Panc1 (cell line): ENCODE measurements around the gene MYBPC3. TPM values are rescaled to one million over a fixed set of nuclear protein-coding genes. Genes with fewer than 3 reads are reported as not detected.

ENCODE experiments used
- ATAC-seq: fragments of 200-7000 bp; cut with Tn5 transposase; 2 replicates; pipeline ENCODE4 v1.9.1; 2020; ENCODE audit warnings: mild to moderate bottlenecking, moderate library complexity
- BruUV-seq: library from RNA; stranded (reverse); fragments of 400-500 nt; replicated peaks from 2 replicates; lab custom pipeline; 2021; lab: Mats Ljungman, UMichigan
- CTCF ChIA-PET: fragments of 300-600 bp; sonication (Branson Sonifier 250); formaldehyde crosslinking; loops from one replicate; lab custom pipeline; 2022; ENCODE audit warnings: antibody characterized with exemption; lab: Charles Lee
- POLR2A ChIA-PET: fragments of 300-600 bp; sonication (Branson Sonifier 250); formaldehyde crosslinking; loops from one replicate; lab custom pipeline; 2022; ENCODE audit warnings: antibody characterized with exemption; lab: Charles Lee
- DNase-seq: peaks from one replicate; pipeline ENCODE4 v3.0.0-alpha.2; 2010; ENCODE audit warnings: low read depth, low spot score
- H3K27ac ChIP-seq: 2 replicates; pipeline ENCODE4 v1.5.1; 2011; ENCODE audit warnings: mild to moderate bottlenecking, low read length, inconsistent platforms
- H3K27me3 ChIP-seq: fragments of 200-500 bp; sonication (Bioruptor generic); 2 replicates; pipeline ENCODE4 v1.6.0; 2014; ENCODE audit warnings: low read length, inconsistent platforms; ENCODE audit not compliant: control insufficient read depth, insufficient read depth
- H3K36me3 ChIP-seq: fragments of 200-500 bp; sonication (Bioruptor generic); 2 replicates; pipeline ENCODE4 v1.5.1; 2014; ENCODE audit warnings: inconsistent platforms, mild to moderate bottlenecking, low read length, moderate library complexity; ENCODE audit not compliant: control insufficient read depth, insufficient read depth
- H3K4me1 ChIP-seq: 2 replicates; pipeline ENCODE4 v1.5.1; 2011; ENCODE audit warnings: inconsistent platforms, mild to moderate bottlenecking, low read length, moderate library complexity; ENCODE audit not compliant: control insufficient read depth, insufficient read depth
- H3K4me3 ChIP-seq, 2 experiments: 2 replicates each; pipeline ENCODE4 v1.5.1; 2011 to 2012; ENCODE audit warnings: low read depth in 2 of 2, low read length in 2 of 2, mild to moderate bottlenecking in 2 of 2, inconsistent platforms in 1 of 2, moderate library complexity in 1 of 2
- H3K9me3 ChIP-seq: fragments of 200-500 bp; sonication (Bioruptor generic); 2 replicates; pipeline ENCODE4 v1.5.1; 2014; ENCODE audit warnings: low read depth, mild to moderate bottlenecking, inconsistent platforms, low read length, moderate library complexity; ENCODE audit not compliant: control insufficient read depth, insufficient read depth
- CTCF ChIP-seq: fragments of 450-650 bp; IDR thresholded peaks from 2 replicates; pipeline ENCODE4 v1.5.1; 2017; ENCODE audit warnings: mild to moderate bottlenecking
- POLR2AphosphoS5 ChIP-seq: IDR thresholded peaks from 2 replicates; pipeline ENCODE4 v1.6.1; 2012; ENCODE audit warnings: mild to moderate bottlenecking, low read depth, low read length, moderate library complexity
- REST ChIP-seq, 2 experiments: IDR thresholded peaks; 2 replicates each; pipeline ENCODE4 v1.6.1; 2011 to 2012; ENCODE audit warnings: low read depth in 2 of 2, control low read depth in 1 of 2, low read length in 1 of 2, mild to moderate bottlenecking in 1 of 2, moderate library complexity in 1 of 2; ENCODE audit not compliant: insufficient read depth in 1 of 2
- SIN3A ChIP-seq: IDR thresholded peaks from 2 replicates; pipeline ENCODE4 v1.6.1; 2012; ENCODE audit warnings: low read depth, mild to moderate bottlenecking, low read length, moderate library complexity, borderline replicate concordance; ENCODE audit not compliant: insufficient read depth
- TCF7L2 ChIP-seq: IDR thresholded peaks from 2 replicates; pipeline ENCODE4 v1.6.1; 2011; ENCODE audit warnings: mild to moderate bottlenecking, low read depth, low read length, inconsistent platforms
- in situ Hi-C: cut with HindIII; loops from 2 replicates; pipeline ENCODE4 v1.10.0; 2016; ENCODE audit warnings: low sequenced_read_pairs, low pct_unique_long_range_greater_than_20kb
- intact Hi-C: fragments of 100-400 bp; cut with micrococcal nuclease; formaldehyde crosslinking; loops from one replicate; pipeline ENCODE4 v1.10.0; 2022; ENCODE audit not compliant: unreplicated experiment
- total RNA-seq: library from RNA; stranded (reverse); gene quantifications from one replicate; pipeline ENCODE4 v1.2.1, GENCODE V29; 2021; ENCODE audit not compliant: unreplicated experiment

MYBPC3 gene
- total RNA-seq, 1 experiment from 2014 or later, result not detected

- ATAC-seq, result no peak
- DNase-seq, result no peak
- intact Hi-C loops (loop anchor here (10.0 kb wide), 2 partner anchors 99 to 179 kb away; partner anchors contain the start of genes ARFGAP2 and NR1H3), in situ Hi-C loops (no loop called here)
- H3K9me3 ChIP-seq, result no peaks in the 10 kb centered on the region
- H3K4me3 ChIP-seq, result no peak overlapping the region
- H3K27ac ChIP-seq, result no peak overlapping the region
- no peaks in the 10 kb centered on the region for H3K4me1 ChIP-seq
- no peaks in the 10 kb centered on the region for H3K27me3 ChIP-seq
- H3K36me3 ChIP-seq, result no peaks in the 10 kb centered on the region
- no TSS peak for BruUV-seq
- TF ChIP-seq SIN3A, result no peak
- TF ChIP-seq REST (IDR thresholded peaks at IDR 0.05; ENCODE audit: insufficient read depth in 1 of 2, low read depth in 2 of 2, low read length in 1 of 2), result no peak
- TF ChIP-seq TCF7L2, result no peak
- TF ChIP-seq CTCF, result no peak
- TF ChIP-seq POLR2AphosphoS5, result no peak
- ChIA-PET POLR2A (interaction anchor here (0.7 kb wide), 1 partner anchor 147 kb away, joined by 4 read pairs; no protein-coding TSS in a partner anchor), CTCF (interaction anchor here (0.6 kb wide), 1 partner anchor 1015 kb away, joined by 3 read pairs; no protein-coding TSS in a partner anchor)
These were observed 1.7 kb upstream of the MYBPC3 start for GRCh38 chr11:47353978-47354774.

- H3K36me3 ChIP-seq, result no peaks in the 10 kb centered on the region
- DNase-seq, result no peak
- no peaks in the 10 kb centered on the region for H3K4me1 ChIP-seq
- H3K4me3 ChIP-seq, result no peak overlapping the region
- intact Hi-C loops (loop anchor here (10.0 kb wide), 2 partner anchors 97 to 177 kb away; partner anchors contain the start of genes ARFGAP2 and NR1H3), in situ Hi-C loops (no loop called here)
- ChIA-PET CTCF (no interaction called here), POLR2A (interaction anchor here (0.6 kb wide), 1 partner anchor 16 kb away, joined by 3 read pairs; no protein-coding TSS in a partner anchor)
- H3K9me3 ChIP-seq, result no peaks in the 10 kb centered on the region
- no peak for ATAC-seq
- no TSS peak for BruUV-seq
- H3K27ac ChIP-seq, result no peak overlapping the region
- TF ChIP-seq REST (IDR thresholded peaks at IDR 0.05; ENCODE audit: insufficient read depth in 1 of 2, low read depth in 2 of 2, low read length in 1 of 2) (no peak), POLR2AphosphoS5 (no peak), TCF7L2 (no peak), CTCF (no peak), SIN3A (no peak)
- no peaks in the 10 kb centered on the region for H3K27me3 ChIP-seq
These were observed 1.1 kb downstream of the MYBPC3 start for GRCh38 chr11:47351156-47352126.
